Activated CD8-positive, alpha-beta memory T cell treated with anti-CD3 and anti-CD28 coated beads for 4 hours (primary cell): ENCODE measurements around the gene NFATC4.
"Not testable (repeated sequence)": the region's sequence is repeated elsewhere in the genome, so short reads cannot be mapped to it uniquely, and the experiment has no call there.

Experiments used
- DNase-seq, 2 donors: peaks; one replicate each; pipeline ENCODE4 v3.0.0-alpha.2; 2020; ENCODE audit warnings: low read depth in 2 of 2

NFATC4 gene

DNA sequence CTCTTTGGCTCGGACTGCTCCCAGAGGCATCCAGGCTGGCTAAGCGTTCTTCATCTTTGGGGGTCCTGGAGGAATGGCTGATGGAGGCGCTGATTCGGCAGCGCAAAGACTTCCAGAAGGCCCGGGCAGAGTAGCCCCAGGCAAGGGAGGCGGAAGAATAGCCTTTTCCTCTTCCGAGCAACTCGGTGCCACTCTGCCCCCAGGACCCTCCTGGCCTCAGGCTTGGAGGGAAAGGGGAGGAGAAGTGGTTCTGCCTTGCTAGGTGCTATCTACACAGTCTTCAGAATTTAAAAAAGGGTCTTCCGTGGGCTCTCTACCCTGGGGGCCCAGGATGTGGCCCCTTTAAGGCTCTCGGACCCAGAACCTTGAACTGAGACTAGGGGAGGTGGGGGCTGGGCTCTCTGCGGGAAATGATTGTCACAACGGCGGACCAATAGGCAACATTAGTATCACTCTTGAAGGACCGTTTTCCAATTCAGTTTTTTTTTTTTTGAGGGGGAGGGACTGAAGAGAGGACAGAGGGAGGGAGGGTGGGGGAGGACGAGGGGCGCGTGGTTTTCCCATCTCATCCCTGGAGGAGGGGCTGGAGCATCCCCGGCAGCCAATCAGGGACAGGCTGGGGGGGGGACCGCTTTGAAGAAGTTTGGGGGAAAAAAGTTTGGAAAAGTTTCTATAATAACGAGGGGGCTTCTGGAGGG, at the start of gene NFATC4:
Gene NFATC4, plus strand, starts transcription at position 671 of the 698 bp plus-strand sequence. CDS start 157 bp downstream, outside the sequence.
- DNase-seq: no peak

DNA sequence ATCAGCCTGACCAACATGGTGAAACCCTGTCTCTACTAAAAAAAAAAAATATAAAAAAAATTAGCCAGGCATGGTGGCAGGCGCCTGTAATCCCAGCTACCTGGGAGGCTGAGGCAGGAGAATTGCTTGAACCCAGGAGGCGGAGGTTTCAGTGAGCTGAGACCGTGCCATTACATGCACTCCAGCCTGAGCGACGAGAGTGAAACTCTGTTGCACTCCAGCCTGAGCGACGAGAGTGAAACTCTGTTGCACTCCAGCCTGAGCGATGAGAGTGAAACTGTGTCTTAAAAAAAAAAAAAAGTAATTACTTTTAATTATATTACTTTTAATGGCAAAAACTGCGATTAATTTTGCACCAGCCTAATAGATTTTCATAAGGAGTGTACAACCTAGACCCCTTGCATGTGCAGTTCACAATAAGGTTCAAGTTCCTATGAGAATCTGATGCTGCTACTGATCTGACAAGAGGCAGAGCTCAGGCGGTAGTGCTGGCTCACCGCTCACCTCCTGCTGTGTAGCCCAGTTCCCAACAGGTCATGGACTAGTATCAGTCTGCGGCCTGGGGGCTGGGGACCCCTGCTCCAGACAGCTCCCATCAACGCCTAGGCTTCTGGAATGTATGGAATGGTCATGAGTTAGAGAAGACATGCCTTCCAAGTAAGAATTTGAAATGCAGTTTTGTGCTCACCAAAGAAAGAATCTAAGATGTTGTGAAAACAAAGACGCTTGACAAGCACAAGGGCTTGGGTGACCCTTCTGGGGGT, 46.6 kb upstream of the NFATC4 start:
- no peak for DNase-seq

DNA sequence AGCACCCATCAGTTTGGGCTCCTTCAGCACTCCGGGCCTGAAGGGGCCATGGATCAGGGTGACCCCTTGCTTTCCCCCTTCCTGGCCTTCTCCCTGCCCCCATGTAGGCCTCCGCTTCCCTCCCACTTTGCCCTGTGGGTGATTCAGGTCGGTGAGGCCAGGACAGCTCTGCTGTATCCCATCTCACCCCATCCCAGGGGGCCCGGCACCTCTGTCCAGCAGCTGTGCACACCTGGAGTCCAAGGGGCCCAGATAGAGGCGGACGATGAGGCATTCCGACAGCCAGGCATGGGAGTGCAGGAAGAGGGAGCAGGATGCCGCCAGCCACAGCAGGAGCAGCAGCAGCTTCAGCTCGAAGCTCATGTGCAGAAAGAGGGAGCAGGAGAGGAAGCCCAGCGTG, 45.3 kb upstream of the NFATC4 start:
- DNase-seq: no peak

DNA sequence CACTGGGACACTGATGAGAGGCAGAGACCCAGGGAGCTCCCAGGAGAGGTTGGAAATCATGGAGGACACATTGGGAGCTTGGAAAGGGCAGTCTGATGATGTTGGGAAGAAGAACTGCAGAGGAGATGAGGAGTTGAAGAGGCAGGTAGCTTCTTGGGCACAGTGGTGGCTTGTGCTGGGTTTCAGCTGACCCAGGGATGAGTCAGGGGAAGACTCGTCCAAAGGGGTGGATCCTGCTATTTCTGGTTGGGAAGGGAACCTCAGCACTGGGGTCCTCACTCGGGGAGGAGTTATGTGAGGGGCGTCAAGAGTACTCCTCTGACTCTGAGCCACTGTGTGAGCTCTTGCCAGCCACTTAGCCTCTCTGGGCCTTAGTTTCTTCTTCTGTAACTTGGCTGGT, 44.6 kb upstream of the NFATC4 start:
- no peak for DNase-seq

DNA sequence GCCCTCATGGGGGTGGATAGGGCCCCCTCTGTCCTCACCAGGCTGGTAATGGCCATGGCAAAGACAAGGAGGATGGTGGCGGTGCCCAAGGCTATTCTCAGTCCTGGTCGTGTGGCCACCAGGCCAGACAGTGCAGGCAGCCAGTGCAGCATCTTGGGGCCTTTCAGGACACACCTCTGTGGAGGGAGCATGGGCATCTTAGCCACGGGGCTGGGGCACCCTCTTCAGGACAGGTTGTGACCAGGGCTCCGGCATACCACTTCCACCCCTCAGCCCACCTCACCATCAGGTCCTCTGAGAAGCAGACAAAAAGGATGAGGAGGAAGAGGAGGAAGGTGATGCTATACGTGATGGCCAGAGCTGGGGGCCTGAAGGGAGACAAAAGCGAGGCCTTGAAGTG, 44.0 kb upstream of the NFATC4 start:
- DNase-seq: no peak

DNA sequence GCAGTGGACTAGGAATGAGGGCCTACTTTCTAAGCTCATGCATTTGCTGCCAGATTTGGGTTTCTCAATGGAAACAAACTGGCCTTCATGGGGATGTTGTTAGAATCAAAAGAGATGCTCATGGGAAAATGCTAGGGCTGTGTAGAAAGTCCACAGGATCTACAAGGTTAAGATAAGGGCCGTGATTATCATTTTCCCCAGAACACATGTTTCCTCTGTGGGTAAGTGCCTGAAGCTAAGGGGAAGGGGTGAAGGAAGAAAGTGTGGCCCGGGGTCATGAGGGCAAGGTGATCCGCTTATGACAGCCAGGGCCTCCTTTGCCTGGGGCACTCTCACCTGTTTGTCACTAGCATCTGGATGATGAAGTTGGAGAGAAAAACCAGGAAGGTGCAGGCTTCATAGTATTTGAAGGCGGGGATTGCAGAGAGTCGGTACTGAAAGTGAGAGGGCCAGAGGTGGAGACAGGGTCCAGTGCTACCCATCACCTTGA, 42.9 kb upstream of the NFATC4 start:
- DNase-seq: no peak

DNA sequence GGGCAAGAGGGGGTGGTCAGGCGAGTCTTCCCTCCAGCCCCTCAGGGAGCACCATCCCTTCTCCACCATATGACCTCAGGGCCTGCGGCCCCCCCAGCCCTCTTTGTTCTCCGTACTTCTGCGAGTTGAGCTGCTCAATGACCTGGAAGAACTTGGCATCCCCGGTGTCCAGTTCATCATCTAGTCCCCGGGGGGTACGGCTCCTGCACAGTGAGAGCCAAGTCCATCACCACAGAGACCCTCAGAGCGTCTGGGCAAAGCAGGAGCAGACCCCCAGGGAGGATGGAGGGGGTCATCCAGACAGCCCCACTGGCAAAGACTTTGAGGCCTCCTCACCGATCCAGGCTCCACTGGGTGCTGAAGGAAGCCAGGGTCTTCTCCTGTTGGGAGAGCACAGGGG, 42.0 kb upstream of the NFATC4 start:
- no peak for DNase-seq

DNA sequence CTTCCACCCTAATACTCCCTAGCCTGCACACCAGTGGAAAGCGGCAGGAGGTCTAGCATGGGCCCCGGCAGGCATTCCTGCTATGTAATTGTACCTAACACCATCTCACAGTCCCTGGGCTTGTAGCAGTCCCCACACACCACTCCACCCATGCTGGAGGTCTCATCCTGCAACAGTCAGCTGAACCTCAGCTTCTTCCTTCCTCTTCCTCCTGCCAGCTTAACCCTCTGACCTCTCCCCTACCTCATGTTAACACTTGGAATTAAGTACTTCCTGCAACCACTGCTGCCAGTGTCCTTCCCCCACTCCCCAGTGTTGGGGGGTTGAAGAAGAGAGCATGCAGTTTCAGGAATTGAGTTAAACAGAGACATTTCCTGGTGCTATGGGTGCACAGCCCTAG, 40.7 kb upstream of the NFATC4 start:
- DNase-seq: no peak

DNA sequence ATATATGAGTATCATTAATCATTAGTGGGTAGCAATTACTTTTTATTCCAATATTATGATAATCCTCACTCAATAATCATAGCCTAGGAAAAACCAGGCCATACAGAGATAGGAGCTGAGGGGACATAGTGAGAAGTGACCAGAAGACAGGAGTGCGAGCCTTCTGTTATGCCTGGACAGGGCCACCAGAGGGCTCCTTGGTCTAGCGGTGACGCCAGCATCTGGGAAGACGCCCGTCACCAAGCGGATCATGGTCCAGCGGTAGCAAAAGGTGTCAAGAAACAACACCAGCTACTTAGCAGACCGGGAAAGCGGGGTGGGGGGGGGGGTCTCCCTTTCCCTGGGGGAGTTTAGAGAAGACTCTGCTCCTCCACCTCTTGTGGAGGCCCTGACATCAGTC, 40.1 kb upstream of the NFATC4 start:
- not testable (repeated sequence) for DNase-seq

DNA sequence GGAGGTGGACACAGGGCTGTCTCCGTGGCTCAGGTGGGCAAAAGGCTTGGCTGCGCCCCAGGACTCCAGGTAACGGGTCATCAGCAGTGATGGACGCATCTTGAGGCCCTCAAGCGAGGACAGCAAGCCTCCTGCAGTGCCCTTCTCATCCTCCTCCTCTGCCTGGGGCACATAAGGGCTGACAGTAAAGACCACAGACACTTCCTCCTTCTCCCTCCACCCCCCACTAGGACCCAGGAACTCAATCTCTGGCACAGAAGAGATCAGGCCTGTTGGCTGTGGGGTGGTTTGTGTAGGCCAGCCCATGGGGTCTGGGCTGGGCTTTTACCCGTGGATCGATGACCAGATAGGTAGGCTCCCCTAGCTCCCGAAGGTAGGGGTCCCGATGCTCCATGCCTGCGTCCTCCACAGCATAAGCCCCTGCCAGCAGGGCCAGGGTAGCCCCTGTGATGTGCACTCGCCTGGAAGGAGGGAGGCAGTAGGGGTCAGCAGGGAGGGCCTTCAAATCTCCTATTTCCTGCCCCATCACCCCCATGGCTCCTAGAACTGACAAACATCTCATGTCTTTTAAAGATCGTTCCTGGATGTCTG, 38.8 kb upstream of the NFATC4 start:
- DNase-seq: no peak

DNA sequence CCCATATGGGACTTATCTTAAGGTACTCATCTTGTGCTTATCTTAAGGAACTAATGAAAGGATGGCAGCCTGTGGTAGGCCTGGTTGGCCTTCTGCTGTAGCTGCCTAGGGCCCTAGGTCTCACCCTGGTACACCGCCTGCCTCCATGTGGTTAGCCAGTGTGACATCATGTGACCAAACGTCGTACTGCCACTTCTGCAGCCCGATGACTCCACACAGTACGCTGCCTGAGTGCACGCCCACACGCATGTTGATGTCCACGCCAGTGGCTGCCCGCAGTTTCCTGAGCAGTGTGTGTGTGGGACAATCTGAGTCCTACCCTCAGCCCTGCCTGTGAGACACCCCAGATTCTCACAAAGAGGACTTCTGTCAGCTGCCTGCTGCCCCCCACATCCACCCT, 38.2 kb upstream of the NFATC4 start:
- DNase-seq: peak; percentile 62

DNA sequence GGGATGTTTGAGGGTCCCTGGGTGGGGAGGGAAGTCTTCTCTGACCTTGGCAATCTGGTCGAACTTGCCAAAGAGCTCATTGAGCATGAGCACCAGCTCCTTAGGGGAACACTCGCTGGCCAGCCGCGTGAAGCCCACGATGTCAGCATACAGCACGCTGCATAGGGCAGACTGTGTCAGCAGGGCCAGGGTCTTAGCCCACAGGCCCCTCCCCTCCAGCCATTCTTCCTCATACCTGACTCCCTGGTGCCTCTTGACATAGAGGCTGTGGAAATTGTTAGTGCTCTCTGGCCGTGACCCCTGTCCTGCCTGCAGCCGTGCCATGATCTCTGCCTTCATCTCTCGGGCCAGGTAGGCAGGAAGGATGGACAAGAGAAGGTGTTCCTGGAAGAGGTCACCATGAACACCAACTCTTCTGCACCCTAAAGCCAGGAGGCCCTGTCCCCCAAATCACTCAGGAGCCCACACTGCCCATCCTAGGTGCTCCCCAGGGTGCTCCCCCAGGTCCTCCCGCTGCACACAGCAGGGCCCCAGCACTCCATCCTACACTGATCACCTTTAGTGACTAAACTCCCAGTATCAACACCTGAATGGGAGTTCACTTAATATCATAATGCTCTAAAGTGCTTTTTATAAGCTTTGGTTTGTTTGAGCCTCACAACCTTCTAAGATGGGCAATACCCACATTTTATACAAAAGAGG, 36.9 kb upstream of the NFATC4 start:
- no peak for DNase-seq

DNA sequence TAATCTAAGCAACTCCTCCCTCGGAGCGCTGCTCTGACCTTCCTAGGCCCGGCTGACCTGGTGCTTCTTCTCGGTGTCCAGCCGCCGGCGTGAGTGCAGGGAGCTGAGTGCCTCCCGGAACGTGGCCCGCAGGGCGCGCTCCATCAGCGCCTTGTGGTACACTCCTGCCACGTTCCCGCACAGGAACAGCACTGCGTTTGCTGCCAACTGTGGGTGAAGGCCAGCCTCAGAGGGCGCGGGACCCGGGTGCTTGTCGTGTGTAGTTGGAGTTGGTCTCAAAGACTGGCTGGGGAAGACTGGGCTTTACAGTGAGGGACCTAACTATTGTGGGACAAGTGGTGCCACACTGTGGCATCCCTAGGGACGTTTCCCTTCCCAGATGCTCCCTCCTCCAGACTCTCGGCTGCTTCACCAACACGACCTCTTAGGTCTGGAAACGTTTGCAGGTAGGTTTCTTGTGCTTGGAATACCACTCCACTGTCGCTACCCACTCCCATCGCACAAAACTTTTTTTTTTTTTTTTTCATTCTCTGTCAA, 36.2 kb upstream of the NFATC4 start:
- DNase-seq: no peak

DNA sequence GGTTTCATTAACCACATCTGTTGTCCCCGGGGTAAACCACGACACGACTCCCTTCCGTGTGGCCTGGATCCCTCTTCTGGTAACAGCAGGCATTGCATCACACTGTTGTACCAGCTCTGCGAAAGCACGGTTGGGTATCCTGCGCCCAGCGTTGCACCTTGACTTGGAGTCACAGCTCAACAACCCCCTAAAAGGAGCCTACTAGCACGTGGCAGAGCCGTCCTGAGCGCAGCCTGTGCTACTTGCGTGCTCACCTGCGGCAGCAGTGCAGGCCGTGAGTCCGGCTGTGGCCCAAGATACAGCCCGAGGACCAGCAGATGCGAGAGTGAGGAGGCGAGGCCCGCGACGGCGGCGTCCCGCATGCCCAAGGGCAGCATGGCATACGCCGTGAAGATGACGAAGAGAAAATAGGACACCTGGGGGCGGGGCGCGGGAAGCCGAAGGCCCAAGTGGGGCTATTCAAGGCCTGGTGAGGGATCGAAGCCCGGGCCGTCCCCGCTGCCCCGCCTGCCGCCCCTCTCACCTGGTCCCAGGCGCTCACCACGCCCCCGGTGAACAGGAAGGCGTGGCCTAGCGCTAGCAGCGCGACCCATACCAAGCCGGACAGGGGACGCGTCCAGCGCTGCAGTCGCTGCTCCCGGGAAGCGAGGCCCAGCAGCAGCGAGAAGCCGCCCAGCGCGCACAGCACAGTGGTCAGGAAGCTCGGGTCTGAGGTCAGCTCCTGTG, 35.6 kb upstream of the NFATC4 start:
- peak; percentile 71 to 75 for DNase-seq

DNA sequence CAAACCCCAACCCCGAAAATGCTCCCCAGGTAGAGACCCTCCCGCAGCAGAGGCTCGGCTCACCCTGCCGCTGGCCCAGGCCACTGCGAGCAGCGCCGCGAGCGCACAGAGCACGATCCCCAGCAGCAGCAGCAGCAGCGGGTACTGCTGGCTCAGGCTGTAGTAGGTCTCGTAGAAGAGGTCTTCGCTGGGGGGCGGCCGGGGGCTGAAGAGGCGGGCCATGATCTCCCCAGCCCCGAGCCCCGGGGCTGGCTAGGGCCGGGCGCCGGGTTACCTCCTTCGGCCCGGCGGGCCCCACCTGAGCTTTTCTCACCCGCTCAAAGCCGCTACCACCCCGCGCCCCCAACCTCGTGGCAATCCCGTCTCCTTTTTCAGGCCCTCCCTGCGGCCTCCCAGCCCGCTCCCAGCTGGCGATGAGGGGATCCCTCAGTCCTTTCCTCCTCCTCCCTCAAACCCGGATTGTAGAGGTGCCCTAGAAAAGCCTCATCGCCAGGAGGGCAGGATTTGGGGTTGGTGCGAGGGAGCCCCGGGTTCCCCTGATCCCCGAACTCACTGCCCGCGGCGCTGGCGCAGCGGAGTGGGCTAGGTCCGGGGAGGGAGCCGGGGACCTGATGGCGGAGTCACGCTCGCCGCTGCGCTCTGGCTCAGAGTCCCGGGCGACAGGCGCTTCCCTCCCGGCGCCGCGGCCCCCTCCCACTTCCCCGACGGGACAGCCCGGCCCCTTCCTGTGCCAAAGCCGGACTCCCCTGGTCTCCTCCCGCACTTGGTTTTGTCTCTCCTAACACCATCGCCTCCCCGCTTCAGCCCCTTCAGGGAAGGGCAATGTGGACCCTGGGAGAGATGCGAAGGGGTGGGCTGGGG, 33.3 kb upstream of the NFATC4 start, which contains the start of gene ADCY4:
Gene ADCY4, minus strand, starts transcription at position 641 of the 861 bp plus-strand sequence. Its CDS starts 419 bp downstream, at position 222.
- DNase-seq: no peak

DNA sequence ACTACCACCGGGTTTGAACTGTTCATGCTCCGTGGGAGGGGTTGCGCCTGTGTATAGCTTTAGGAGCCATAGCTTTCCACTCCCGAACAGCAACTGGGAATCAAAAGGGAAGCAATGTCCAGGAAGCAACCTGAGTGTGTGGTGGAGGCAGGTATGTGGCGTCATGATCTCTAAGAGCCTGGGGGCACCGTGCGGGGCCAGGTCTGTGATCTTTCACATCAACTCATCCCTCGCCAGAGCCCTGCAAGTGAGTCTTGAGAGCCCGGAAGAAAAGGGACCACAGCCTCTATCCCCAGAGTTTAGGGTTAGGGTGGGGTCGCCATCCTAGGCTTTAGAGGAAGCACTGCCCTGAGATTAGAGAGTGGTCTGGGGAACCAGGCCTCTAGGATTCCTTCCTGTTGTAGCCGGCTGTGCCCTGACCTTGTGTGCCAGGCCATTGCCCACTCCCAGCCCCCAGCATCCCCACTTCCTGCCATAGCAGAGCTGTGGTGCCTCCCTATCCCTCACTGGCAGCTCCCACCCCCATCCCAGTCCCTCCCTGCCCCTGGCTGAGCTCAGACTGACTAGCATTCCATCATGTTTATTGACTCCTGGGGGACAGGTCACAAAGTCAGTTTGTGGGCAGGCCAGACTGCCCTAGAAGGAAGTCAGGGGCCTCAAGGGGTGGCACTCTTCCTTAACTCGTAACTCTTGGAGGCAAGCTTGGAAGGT, 32.4 kb upstream of the NFATC4 start:
- no peak for DNase-seq

DNA sequence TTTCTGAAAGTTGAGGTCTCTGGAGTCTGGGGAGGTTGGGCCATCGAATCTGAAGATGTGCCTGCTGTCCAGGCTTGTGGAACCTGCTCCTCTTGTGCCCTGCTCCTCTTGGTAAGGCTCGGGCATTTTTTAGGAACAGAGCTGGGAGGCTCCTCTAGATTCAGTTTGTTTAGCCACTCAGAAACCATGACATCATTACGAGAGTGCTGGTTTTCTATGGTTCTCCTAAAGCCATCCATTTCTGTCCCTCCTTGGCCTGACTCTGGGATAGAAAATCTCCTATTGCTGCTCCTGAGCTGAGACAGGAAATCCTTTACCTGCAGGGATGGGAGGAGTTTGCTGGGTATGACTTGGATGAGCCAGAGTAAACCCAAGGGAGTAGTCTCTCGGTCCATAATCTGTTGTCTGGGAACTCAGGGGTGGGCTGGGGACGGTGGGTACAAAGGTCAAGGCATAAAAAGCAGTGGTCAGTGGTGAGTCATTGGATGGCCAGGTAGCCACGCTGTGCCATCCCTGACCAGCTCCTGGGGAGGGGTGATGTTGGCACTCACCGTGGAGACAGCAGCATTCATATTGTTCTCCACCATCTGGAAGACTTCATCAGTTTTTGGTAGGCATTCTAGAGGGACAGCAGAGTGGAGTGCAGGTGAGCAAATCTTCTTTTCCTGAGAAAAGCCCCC, 30.7 kb upstream of the NFATC4 start:
- no peak for DNase-seq

DNA sequence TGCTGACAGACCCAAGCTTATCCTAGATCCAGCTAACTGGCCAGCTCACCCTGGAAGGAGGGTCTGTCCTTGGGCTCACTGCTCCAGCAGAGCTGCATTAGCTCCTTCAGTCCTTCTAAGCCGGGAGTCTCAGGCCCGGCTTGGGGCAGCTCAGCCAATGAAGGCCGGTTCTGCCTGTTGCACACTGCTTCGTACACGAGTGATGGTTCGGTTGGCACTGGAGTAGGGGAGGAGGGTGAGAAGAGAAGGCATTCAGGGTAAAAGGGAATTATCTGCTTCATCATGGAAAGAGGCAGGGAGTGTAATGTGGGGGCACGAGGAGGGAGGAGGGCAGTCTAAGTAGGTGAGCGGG, 30.2 kb upstream of the NFATC4 start:
- no peak for DNase-seq

DNA sequence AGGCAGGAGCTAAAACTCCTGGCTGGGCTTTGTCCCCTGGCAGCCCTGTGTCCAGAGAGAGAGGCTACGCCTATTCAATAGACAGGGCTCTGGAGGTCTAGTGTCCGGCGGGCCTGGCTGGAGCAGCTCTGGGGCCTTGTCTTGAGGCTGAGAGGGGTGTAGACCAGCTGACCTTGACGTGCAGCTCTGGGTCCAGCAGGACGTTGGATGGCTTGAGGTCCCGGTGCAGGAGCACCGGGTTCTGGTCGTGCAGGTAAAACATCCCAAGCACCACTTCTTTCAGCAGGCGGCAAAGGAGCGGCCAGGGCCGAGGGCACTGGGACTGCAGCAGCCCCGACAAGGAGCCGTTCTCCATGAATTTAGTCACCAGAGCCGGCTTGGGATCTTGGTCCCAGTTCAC, 29.1 kb upstream of the NFATC4 start:
- DNase-seq: no peak
